Naive thymus-derived CD8-positive, alpha-beta T cell (primary cell): ENCODE data around the gene PLXNA4. TPM values are rescaled to one million over a fixed set of nuclear protein-coding genes. Genes with fewer than 3 reads are reported as not detected.

Source experiments
- ATAC-seq, 2 donors: fragments of 150-1000 bp; cut with Tn5 transposase in 1 of 2; sonication (Bioruptor Pico), chemical (Tn5 transposase) in 1 of 2; 1 replicate in 1 of 2; 2 replicates in 1 of 2; pipeline ENCODE4 v1.10.0; 2021; ENCODE audit warnings: mild to moderate bottlenecking in 2 of 2, moderate library complexity in 2 of 2
- POLR2A ChIA-PET: fragments of 350-600 bp; sonication (Branson Sonifier 250); formaldehyde crosslinking; loops from one replicate; lab custom pipeline; 2021; ENCODE audit warnings: antibody characterized with exemption; lab: Charles Lee
- DNase-seq, 10 donors: peaks; one replicate each; pipeline versions ENCODE4 v3.0.0 to v3.0.0-alpha.2; 2020 to 2022
- H3K27ac Mint-ChIP-seq, 10 donors: one replicate each; pipeline ENCODE4 v1.8.0; 2020 to 2022; ENCODE audit warnings: mild to moderate bottlenecking in 10 of 10, mixed read lengths in 10 of 10, moderate library complexity in 4 of 10, inconsistent platforms in 1 of 10
- H3K27me3 Mint-ChIP-seq, 5 donors: one replicate each; pipeline ENCODE4 v1.8.0; 2021 to 2022; ENCODE audit warnings: mixed read lengths in 5 of 5
- H3K36me3 Mint-ChIP-seq, 3 donors: one replicate each; pipeline ENCODE4 v1.8.0; 2020 to 2022; ENCODE audit warnings: mixed read lengths in 3 of 3, mild to moderate bottlenecking in 2 of 3, inconsistent platforms in 1 of 3
- H3K4me1 Mint-ChIP-seq, 4 donors: one replicate each; pipeline ENCODE4 v1.8.0; 2021 to 2022; ENCODE audit warnings: mixed read lengths in 4 of 4
- H3K4me3 Mint-ChIP-seq, 10 donors: one replicate each; pipeline ENCODE4 v1.8.0; 2020 to 2022; ENCODE audit warnings: mild to moderate bottlenecking in 10 of 10, mixed read lengths in 10 of 10, moderate library complexity in 6 of 10, inconsistent platforms in 1 of 10
- H3K9me3 Mint-ChIP-seq, 9 donors: one replicate each; pipeline ENCODE4 v1.8.0; 2020 to 2022; ENCODE audit warnings: mixed read lengths in 9 of 9, mild to moderate bottlenecking in 3 of 9, inconsistent platforms in 1 of 9, moderate library complexity in 1 of 9
- polyA plus RNA-seq, 3 donors: library from polyadenylated mRNA; unstranded; fragments of 300-500 nt; fragmentation: Illumina TruSeq; gene quantifications; one replicate each; pipeline ENCODE4 v1.2.3, GENCODE V29; 2021
- total RNA-seq, 8 experiments: library from RNA in 2 of 8; stranded (reverse) in 2 of 8; gene quantifications; one replicate each; pipeline ENCODE4 v1.2.3 and lab custom pipeline; 2021 to 2026

Gene PLXNA4
- total and polyA plus RNA-seq, 5 experiments from 2014 or later, result 0.05 to 1.2 (median 0.27) TPM

DNA sequence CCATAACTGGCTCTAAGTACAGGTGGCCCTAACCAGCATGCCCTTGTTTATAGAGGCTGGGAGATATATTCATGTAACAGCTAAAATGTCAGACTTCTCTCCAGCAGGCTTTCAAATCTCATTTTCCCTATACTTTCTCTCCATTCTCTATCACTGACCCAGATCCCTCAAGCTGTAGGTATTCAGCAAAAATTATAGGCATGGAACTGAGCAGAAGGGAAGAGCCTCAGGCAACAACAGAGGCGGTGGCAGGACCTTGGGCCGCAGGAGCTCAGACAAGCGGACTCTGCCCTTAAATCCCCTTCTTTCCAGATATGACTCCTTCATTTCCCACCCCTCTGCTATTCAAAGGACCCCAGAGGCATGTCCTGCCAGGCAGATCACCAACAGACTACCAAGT lies 417.4 kb downstream of the PLXNA4 start:
- peaks cover 0 to 4% (median 0%) of the 10 kb centered on the region in 3 donors for H3K36me3 Mint-ChIP-seq
- DNase-seq (no peak), ATAC-seq (no peak)
- POLR2A ChIA-PET, result no interaction called here
- no peaks in the 10 kb centered on the region for H3K4me1 Mint-ChIP-seq
- peaks cover 0 to 10% (median 1%) of the 10 kb centered on the region in 5 donors for H3K27me3 Mint-ChIP-seq
- no peak overlapping the region for H3K27ac Mint-ChIP-seq
- H3K4me3 Mint-ChIP-seq, result no peak overlapping the region
- no peaks in the 10 kb centered on the region for H3K9me3 Mint-ChIP-seq

DNA sequence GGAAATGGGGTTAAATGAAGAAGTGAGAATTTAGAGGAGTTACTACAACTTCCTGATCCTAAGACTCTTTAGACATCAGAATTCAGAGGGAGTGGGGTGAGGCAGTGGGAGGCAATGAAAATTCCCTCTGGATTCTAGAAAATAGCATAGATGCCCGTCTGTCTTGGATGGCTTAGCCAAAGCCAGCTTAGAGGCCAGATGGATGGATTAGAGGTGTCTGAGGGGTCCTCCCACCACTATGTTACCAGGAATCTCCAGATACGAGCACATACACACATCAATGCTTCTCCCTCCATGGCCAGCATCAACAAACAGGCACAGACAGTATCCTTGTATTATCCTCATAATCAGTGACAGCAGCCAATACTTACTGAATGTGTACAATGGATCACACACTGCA lies 418.1 kb downstream of the PLXNA4 start:
- H3K9me3 Mint-ChIP-seq, result no peaks in the 10 kb centered on the region
- no peak for DNase-seq
- peaks cover 0 to 11% (median 1%) of the 10 kb centered on the region in 5 donors for H3K27me3 Mint-ChIP-seq
- H3K36me3 Mint-ChIP-seq, result peaks cover 0 to 4% (median 0%) of the 10 kb centered on the region in 3 donors
- no peak overlapping the region for H3K4me3 Mint-ChIP-seq
- peak overlapping the region in 1 of 10 donors; percentile 0 for H3K27ac Mint-ChIP-seq
- H3K4me1 Mint-ChIP-seq, result no peaks in the 10 kb centered on the region
- POLR2A ChIA-PET, result no interaction called here
- no peak for ATAC-seq

DNA sequence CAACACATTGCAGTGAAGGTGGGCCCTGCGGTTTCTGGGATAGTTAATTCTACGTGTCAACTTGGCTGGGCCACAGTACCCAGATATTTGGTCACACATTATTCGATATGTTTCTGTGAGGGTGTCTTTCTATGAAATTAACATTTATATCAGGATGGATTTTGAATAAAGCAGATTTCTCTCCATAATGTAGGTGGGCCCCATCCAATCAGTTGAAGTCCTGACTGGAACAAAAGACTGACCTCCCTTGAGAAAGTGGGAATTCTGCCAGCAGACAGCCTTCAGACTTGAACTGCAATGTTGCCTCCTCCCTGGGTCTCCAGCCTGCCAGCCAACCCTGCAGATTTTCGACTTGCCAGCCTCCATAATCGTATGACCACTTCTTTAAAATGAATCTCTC lies 420.6 kb downstream of the PLXNA4 start:
- no peaks in the 10 kb centered on the region for H3K4me1 Mint-ChIP-seq
- ATAC-seq, result no peak
- H3K27me3 Mint-ChIP-seq, result peaks cover 1 to 11% (median 5%) of the 10 kb centered on the region in 5 donors
- POLR2A ChIA-PET, result no interaction called here
- H3K36me3 Mint-ChIP-seq, result peaks cover 0 to 2% (median 0%) of the 10 kb centered on the region in 3 donors
- no peak overlapping the region for H3K27ac Mint-ChIP-seq
- no peak for DNase-seq
- H3K9me3 Mint-ChIP-seq, result no peaks in the 10 kb centered on the region
- H3K4me3 Mint-ChIP-seq, result no peak overlapping the region

DNA sequence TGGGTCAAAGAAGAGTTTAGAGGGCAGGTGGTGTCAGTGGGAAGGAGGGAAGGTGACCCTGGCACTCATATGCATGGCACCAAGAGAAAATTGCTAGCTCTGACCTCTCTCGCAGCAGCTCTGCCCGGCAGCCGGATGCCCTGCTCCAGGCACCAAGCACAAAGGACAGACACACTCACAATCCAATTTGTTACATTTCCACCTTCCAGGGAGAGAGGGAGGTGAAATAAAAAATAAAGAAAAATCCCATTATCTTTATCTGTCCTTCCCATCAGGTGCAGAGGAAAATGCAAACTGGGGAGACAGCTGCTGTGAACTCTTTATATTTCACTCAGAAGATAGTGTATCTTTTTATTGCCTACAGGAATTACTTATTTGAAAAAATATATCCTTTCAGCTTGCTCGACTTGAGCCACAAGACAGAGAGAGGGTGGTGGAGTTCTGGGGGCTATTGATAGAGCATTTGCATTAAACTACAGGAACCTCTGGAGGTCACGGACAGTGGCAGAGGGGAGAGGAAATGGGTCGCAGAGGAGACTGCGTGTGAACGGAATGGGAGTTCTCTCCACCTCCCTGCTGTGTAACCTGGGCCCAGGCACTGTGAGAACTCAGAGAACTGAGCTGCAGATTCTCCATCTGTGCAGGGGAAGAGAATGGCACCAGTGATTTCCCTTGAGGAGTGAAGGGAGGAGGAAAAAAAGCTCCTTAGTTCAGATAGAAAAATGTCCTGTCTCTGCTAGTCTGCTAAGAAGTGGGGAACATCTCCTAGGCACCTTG lies 421.4 kb downstream of the PLXNA4 start:
- ATAC-seq, result no peak
- Mint-ChIP-seq H3K4me3 (no peak overlapping the region), H3K27me3 (peaks cover 1 to 15% (median 7%) of the 10 kb centered on the region in 5 donors), H3K4me1 (no peaks in the 10 kb centered on the region), H3K36me3 (peaks cover 0 to under 1% (median 0%) of the 10 kb centered on the region in 3 donors), H3K9me3 (no peaks in the 10 kb centered on the region), H3K27ac (peak overlapping the region in 1 of 10 donors; percentile 62)
- POLR2A ChIA-PET, result no interaction called here
- no peak for DNase-seq

DNA sequence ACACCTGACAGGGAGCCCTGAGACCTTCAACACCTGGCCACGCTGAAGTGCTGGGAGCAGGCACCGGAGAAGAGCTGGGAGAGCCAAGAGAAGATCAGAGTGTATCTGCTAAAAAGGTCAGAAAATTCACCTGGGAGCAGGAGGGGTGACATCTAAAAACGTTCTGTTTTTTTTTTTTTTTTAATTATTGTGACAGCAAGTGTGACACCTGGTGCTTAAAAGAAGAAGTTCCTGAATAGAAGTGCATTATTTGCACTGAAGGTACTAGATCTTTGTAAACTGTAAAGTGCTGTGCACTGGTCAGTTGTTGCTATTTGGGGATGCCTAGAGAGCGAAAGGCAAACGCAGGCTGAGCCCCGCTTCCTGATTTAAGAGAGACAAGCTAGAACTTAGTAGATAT lies 422.0 kb downstream of the PLXNA4 start:
- H3K4me3 Mint-ChIP-seq, result no peak overlapping the region
- H3K9me3 Mint-ChIP-seq, result no peaks in the 10 kb centered on the region
- no peaks in the 10 kb centered on the region for H3K36me3 Mint-ChIP-seq
- peaks cover 3 to 19% (median 9%) of the 10 kb centered on the region in 5 donors for H3K27me3 Mint-ChIP-seq
- no peaks in the 10 kb centered on the region for H3K4me1 Mint-ChIP-seq
- POLR2A ChIA-PET, result no interaction called here
- ATAC-seq (no peak), DNase-seq (no peak)
- H3K27ac Mint-ChIP-seq, result peak overlapping the region in 1 of 10 donors; percentile 62

- Mint-ChIP-seq H3K27me3 (peaks cover 3 to 19% (median 9%) of the 10 kb centered on the region in 5 donors), H3K27ac (no peak overlapping the region), H3K36me3 (no peaks in the 10 kb centered on the region), H3K4me3 (no peak overlapping the region), H3K4me1 (no peaks in the 10 kb centered on the region), H3K9me3 (no peaks in the 10 kb centered on the region)
- POLR2A ChIA-PET, result no interaction called here
- ATAC-seq (no peak), DNase-seq (no peak)
Observed at GRCh38 chr7:132152131-132152889, 424.0 kb downstream of the PLXNA4 start.

DNA sequence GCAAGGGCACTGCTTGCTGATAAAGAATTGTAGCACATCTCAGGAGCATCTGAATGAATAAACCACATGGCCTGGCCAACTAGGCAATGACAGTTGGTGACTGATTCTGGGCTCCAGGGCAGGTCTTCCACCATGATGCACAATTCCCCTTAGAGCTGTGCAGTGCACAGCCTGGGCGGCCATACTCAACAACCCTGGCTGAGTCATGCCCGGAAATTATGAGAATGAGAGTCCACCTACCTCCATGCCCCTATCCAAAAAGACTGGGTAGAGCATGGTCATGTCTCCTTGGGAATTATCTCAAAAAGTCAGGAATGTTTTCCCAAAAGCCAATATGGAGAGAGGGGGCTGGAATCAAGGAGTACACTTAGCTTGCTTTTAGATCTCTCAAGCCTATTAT lies 425.6 kb downstream of the PLXNA4 start:
- POLR2A ChIA-PET, result no interaction called here
- H3K4me3 Mint-ChIP-seq, result no peak overlapping the region
- no peaks in the 10 kb centered on the region for H3K9me3 Mint-ChIP-seq
- no peaks in the 10 kb centered on the region for H3K36me3 Mint-ChIP-seq
- no peak overlapping the region for H3K27ac Mint-ChIP-seq
- peaks cover 4 to 19% (median 9%) of the 10 kb centered on the region in 5 donors for H3K27me3 Mint-ChIP-seq
- ATAC-seq, result no peak
- DNase-seq, result no peak
- no peaks in the 10 kb centered on the region for H3K4me1 Mint-ChIP-seq

GRCh38 chr7:132149436-132150304 lies 426.6 kb downstream of the PLXNA4 start:
- H3K27me3 Mint-ChIP-seq, result peaks cover 4 to 19% (median 9%) of the 10 kb centered on the region in 5 donors
- H3K36me3 Mint-ChIP-seq, result no peaks in the 10 kb centered on the region
- no peaks in the 10 kb centered on the region for H3K9me3 Mint-ChIP-seq
- no peak for DNase-seq
- H3K4me3 Mint-ChIP-seq, result no peak overlapping the region
- no peaks in the 10 kb centered on the region for H3K4me1 Mint-ChIP-seq
- no peak overlapping the region for H3K27ac Mint-ChIP-seq
- POLR2A ChIA-PET, result no interaction called here
- no peak for ATAC-seq

DNA sequence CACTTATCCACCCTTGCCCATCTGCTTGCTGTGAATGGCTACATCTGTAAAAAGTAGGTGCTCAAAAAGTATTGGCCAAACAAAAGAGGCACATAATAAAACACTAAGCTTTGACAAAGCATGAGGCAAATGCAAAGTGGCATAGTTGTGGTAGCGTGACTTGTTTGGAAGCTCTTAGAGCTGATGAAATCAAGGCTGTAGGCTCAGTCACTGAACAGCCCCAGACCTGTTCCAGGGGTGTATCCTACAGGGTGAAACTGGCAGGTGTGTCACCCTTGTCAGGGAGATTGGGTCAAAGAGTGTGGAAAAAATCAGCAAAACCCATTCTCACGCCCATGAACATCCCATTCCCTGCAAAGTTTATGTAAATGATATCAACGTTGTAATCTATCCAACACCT lies 427.4 kb downstream of the PLXNA4 start:
- Mint-ChIP-seq H3K27me3 (peaks cover 4 to 19% (median 9%) of the 10 kb centered on the region in 5 donors), H3K4me3 (no peak overlapping the region), H3K4me1 (no peaks in the 10 kb centered on the region), H3K36me3 (no peaks in the 10 kb centered on the region), H3K27ac (no peak overlapping the region), H3K9me3 (no peaks in the 10 kb centered on the region)
- ATAC-seq (no peak), DNase-seq (no peak)
- POLR2A ChIA-PET, result no interaction called here

DNA sequence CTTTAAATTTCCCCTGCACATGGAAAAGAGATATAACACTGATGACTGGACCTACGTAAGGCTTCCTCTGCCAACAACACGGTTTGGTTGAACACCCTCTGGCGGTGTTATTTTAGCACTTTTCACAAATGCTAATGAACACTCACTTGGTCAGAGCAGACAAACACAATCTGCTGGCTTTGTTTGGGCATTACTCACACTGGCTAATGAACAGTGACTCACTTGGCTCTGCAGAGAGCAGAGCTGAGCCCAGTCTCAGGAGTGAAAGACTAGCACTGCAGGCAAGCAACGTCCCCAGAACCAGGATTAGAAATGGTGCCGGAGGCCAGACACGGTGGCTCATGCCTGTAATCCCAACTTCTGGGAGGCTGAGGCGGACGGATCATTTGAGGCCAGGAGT lies 430.8 kb downstream of the PLXNA4 start:
- no peak overlapping the region for H3K27ac Mint-ChIP-seq
- POLR2A ChIA-PET, result no interaction called here
- H3K4me1 Mint-ChIP-seq, result no peaks in the 10 kb centered on the region
- H3K36me3 Mint-ChIP-seq, result no peaks in the 10 kb centered on the region
- DNase-seq (no peak), ATAC-seq (no peak)
- H3K4me3 Mint-ChIP-seq, result no peak overlapping the region
- H3K27me3 Mint-ChIP-seq, result peaks cover 2 to 11% (median 6%) of the 10 kb centered on the region in 5 donors
- no peaks in the 10 kb centered on the region for H3K9me3 Mint-ChIP-seq

DNA sequence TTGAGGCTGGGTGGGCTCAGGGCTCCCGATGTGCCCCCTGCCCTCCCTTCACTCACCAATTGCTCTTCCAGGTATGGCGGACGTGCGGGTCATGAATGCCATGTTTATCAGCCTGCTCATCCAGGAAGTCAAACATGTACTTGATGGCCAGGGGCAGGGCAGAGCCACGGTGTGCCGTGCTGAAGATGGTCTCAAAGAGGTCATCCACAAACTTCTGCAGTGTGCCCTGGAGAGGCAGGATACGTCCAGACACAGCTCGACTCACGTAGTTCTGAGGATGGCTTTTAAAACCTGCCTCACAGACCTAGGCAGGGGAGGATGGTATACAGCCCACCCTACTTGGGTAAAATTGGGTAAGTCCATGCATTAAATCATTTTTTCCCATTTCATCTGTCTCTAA lies 431.2 kb downstream of the PLXNA4 start:
- ATAC-seq (no peak), DNase-seq (no peak)
- Mint-ChIP-seq H3K27ac (no peak overlapping the region), H3K27me3 (peaks cover 2 to 7% (median 4%) of the 10 kb centered on the region in 5 donors), H3K9me3 (no peaks in the 10 kb centered on the region), H3K4me1 (no peaks in the 10 kb centered on the region), H3K4me3 (no peak overlapping the region), H3K36me3 (peaks cover 0 to 4% (median 0%) of the 10 kb centered on the region in 3 donors)
- POLR2A ChIA-PET, result no interaction called here

DNA sequence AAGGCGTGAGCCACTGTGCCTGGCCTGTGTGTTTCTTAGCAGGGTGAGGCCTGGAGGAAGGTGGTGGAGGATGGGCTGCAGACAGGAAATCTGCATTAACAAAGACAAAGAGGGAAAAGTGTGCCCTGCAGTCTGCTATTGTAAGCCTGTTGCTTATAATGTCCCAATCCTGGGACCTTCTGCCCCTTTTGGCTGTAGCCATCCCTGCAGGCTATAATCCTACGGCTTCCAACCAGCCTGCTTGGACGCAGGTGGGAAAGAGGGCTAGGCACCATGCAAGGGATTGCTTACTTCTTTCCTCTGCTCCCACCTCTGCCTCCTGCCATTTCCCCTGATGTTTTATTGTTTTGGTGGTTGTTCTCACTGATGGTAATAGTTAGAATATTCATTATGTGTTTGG lies 434.3 kb downstream of the PLXNA4 start:
- no peak overlapping the region for H3K27ac Mint-ChIP-seq
- no peaks in the 10 kb centered on the region for H3K4me1 Mint-ChIP-seq
- H3K4me3 Mint-ChIP-seq, result no peak overlapping the region
- POLR2A ChIA-PET, result no interaction called here
- H3K9me3 Mint-ChIP-seq, result no peaks in the 10 kb centered on the region
- DNase-seq, result no peak
- H3K27me3 Mint-ChIP-seq, result peaks cover 0 to 3% (median 0%) of the 10 kb centered on the region in 5 donors
- no peak for ATAC-seq
- H3K36me3 Mint-ChIP-seq, result peaks cover 0 to 4% (median 0%) of the 10 kb centered on the region in 3 donors
